ENCODE data around the gene RAB11FIP3. TPM values are rescaled to one million over a fixed set of nuclear protein-coding genes. Genes with fewer than 3 reads are reported as not detected.

The RAB11FIP3 gene
- total RNA-seq, 1 experiment from 2014 or later: 37.1 TPM

DNA sequence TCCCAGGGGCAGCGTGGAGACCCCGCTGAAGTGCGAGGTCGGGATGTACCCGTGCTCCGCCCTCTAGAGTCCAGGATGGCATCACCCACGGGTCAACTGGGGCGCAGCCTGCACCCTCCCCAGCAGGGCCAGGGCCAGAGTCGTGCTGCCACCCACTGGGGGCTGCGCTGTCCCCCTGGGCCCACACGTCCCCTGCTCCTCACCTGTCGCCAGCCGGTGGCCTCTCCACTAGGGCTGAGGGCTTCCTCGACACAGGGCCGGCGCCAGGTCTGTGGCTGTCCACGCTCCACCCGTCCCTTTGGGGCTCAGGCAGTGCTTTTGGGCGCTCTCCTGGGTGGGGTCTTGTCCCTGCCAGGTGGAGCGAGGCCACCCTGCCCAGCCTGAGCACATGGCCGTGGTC, 123.1 kb downstream of the RAB11FIP3 start:
- Histone ChIP-seq H3K56ac (ENCODE audit: insufficient read length, low read depth, low read length) (no peak overlapping the region), H4K91ac (ENCODE audit: insufficient read length, low read depth, low read length) (no peak overlapping the region), H3K4me2 (ENCODE audit: insufficient read depth, insufficient read length, low read length) (no peak overlapping the region), H3K9ac (ENCODE audit: extremely low read depth, insufficient read length, low read length) (no peak overlapping the region), H2BK12ac (ENCODE audit: insufficient read length, low read depth, low read length) (no peak overlapping the region), H2BK120ac (ENCODE audit: low read depth, low read length, poor library complexity, severe bottlenecking) (no peak overlapping the region), H3T11ph (ENCODE audit: low read length) (no peak overlapping the region), H2AFZ (ENCODE audit: low read length) (no peak overlapping the region), H3K14ac (ENCODE audit: insufficient read depth, low read length) (no peak overlapping the region), H3K79me2 (ENCODE audit: insufficient read depth, low read length) (no peaks in the 10 kb centered on the region), H3K23me2 (ENCODE audit: insufficient read length, low read depth, low read length, poor library complexity, severe bottlenecking) (no peaks in the 10 kb centered on the region), H2BK15ac (ENCODE audit: low read depth, low read length) (no peak overlapping the region), H3K27ac (ENCODE audit: insufficient read length, low read depth, low read length) (no peak overlapping the region), H2AK5ac (ENCODE audit: insufficient read length, low read length) (no peak overlapping the region), H3K23ac (ENCODE audit: insufficient read length, low read depth, low read length) (no peak overlapping the region), H3K27me3 (ENCODE audit: insufficient read depth, low read length) (no peaks in the 10 kb centered on the region), H3K4me1 (ENCODE audit: insufficient read depth, low read length) (no peaks in the 10 kb centered on the region), H3K79me1 (ENCODE audit: insufficient read depth, low read depth, low read length, poor library complexity, severe bottlenecking) (no peaks in the 10 kb centered on the region), H3K18ac (ENCODE audit: insufficient read length, low read depth, low read length) (no peak overlapping the region), H2BK20ac (ENCODE audit: low read depth, low read length, poor library complexity, severe bottlenecking) (no peak overlapping the region), H4K5ac (ENCODE audit: insufficient read length, low read depth, low read length) (no peak overlapping the region), H3K4ac (ENCODE audit: low read depth, low read length) (no peak overlapping the region), H4K8ac (replicated peaks; ENCODE audit: insufficient read length, low read depth, low read length) (no peak overlapping the region), H3K9me3 (ENCODE audit: control insufficient read depth, low read depth, low read length) (no peaks in the 10 kb centered on the region), H2BK5ac (ENCODE audit: insufficient read length, low read length) (no peak overlapping the region), H4K20me1 (ENCODE audit: control insufficient read depth, insufficient read depth, insufficient read length) (no peaks in the 10 kb centered on the region)
- TF ChIP-seq, protein P1, sequence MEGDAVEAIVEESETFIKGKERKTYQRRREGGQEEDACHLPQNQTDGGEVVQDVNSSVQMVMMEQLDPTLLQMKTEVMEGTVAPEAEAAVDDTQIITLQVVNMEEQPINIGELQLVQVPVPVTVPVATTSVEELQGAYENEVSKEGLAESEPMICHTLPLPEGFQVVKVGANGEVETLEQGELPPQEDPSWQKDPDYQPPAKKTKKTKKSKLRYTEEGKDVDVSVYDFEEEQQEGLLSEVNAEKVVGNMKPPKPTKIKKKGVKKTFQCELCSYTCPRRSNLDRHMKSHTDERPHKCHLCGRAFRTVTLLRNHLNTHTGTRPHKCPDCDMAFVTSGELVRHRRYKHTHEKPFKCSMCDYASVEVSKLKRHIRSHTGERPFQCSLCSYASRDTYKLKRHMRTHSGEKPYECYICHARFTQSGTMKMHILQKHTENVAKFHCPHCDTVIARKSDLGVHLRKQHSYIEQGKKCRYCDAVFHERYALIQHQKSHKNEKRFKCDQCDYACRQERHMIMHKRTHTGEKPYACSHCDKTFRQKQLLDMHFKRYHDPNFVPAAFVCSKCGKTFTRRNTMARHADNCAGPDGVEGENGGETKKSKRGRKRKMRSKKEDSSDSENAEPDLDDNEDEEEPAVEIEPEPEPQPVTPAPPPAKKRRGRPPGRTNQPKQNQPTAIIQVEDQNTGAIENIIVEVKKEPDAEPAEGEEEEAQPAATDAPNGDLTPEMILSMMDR (conservative IDR thresholded peaks at IDR 0.05): no peak
- DNase-seq: no peak
- Mint-ChIP-seq H3K4me1 (no peaks in the 10 kb centered on the region), H3K4me3 (no peak overlapping the region), H3K9me3 (no peaks in the 10 kb centered on the region), H3K27me3 (ENCODE audit: low read depth) (no peaks in the 10 kb centered on the region), H3K27ac (no peak overlapping the region), H3K36me3 (ENCODE audit: insufficient read depth in 1 of 3, low read depth in 3 of 3) (peaks cover 0 to 6% (median 2%) of the 10 kb centered on the region in 3 experiments; a peak in 3 of 7 replicates)
- WGBS (ENCODE audit: extremely low coverage, insufficient read length, low lambda C conversion rate): no CpG with 5 or more reads among the region's 21 CpGs
